HG03159 (cell line): Measurements from ENCODE around the gene TRRAP.

ENCODE experiments used
- ATAC-seq: cut with Tn5 transposase; IDR thresholded peaks from one replicate; pipeline ENCODE4 v1.9.1; 2021; ENCODE audit warnings: mild to moderate bottlenecking, moderate library complexity; ENCODE audit not compliant: unreplicated experiment

The TRRAP gene

DNA sequence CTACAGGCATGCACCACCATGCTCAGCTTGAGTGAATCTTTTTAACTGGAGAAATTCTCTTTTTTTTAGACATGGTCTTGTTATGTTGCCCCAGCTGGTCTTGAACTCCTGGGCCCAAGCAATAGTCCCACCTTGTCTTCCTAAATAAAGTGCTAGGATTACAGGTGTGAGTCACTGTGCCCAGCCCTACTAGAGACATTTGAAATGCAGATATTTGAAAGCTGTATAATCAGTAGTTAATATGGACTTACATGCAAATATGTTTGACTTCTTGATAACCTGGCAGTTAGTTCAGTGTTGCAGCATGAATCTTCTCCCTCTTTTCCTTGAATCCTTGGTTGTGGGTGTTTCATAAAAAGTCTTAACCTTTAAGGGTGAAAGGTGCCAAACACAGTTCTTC, 8.7 kb downstream of the TRRAP start:
- ATAC-seq = no peak

DNA sequence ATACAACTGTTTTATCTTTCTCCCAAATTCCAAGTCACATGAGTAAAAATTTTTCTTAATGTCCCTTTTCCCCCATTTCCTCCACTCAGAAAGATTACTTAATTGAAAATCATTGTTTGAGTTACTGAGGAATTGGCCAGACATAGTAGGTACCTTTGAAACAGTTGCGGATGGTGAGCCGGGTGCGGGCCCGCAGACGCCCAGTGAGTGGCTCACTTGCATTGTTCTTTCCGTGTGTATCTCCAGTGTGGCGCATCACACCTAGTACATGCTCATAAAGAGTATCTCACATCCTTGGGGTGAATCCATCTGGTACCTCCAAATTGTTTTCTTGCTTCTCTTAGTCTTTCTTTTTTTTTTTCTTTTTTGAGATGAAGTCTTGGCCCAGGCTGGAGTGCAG, 14.3 kb downstream of the TRRAP start:
- no peak for ATAC-seq

DNA sequence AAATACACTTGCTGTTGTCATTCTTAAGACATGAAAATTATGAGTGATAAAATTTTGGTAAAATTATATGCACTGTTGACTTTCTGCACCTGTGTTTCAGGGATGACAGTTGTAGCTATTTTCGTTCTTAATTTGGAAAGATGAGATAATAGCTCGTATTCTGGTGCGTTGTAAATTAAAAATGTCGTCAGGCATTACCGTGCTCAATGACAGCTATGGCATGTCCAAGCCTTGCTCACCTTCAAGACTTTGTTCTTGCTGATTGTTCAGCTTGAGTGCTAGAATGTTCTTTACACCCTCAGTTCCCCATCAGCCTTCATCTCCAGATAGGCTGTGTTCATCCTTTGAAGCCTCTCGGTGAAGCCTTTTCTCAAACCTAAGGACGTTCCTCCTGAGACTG, 21.5 kb downstream of the TRRAP start:
- no peak for ATAC-seq

DNA sequence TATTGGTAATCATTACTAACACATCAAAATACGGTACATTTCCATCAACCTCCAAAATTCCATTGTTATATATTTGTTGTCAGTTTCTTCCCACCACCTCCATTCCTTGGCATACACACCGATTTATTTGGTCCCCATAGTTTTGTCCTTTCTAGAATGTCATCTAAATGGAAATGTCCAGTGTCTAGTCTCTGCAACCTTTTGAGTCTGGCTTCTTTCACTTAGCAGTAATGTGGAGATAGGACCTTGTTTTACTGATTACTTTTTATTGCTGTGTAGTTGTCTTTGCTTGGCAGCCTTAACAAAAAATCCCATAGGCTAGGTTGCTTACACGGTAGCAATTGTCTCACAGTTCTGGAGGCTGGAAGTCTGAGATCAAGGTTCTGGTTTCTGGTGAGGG, 22.5 kb downstream of the TRRAP start:
- ATAC-seq = no peak

DNA sequence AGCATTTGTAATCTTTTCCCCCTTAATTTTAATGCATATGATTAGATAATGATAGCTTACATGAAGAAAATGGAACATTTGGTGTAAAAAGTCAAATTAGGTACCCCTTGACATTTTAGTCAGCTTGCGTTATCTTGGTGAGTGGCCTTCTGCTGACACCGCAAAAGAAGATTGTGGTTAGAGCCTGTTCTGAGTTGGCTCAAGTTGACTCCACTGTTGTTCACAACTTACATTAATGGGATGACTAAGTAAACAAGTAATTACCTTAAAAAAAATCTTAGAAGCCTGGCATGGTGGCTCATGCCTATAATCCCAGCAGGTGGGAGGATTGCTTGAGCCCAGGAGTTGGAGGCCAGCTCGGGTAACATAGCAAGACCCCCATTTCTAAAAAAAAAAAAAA, 24.2 kb downstream of the TRRAP start:
- no peak for ATAC-seq

DNA sequence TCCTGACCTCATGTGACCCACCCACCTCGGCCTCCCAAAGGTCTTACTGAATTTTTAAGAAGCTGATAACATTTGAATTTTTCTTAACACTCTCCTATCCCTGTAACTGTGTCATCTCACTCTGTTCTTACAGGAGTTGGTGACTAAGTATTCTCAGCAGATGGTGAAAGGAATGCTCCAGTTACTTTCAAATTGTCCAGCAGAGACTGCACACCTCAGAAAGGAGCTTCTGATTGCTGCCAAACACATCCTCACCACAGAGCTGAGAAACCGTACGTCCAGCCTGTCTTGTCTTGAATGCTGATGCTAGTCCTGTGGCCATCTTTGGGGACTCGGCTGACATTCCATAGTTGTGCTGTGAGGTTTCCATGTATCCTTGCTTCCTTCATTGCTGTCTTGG, 24.9 kb downstream of the TRRAP start:
- no peak for ATAC-seq

DNA sequence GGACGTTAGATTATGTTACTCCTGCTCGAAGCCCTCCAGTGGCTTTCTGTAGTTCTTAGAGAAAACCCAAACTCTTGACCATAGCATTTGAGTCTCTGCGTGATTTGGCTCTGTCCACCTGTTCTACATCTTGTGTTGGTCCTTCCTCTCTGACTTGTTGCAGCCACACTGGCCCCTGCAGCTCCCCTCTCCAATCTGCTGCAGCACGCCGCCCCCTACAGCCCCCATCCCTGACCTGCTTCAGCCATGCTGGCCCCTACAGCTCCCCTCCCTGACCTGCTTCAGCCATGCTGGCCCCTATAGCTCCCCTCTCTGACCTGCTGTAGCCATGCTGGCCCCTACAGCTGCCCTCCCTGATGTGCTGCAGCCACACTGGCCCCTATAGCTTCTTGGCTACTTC, 29.2 kb downstream of the TRRAP start:
- ATAC-seq = no peak

DNA sequence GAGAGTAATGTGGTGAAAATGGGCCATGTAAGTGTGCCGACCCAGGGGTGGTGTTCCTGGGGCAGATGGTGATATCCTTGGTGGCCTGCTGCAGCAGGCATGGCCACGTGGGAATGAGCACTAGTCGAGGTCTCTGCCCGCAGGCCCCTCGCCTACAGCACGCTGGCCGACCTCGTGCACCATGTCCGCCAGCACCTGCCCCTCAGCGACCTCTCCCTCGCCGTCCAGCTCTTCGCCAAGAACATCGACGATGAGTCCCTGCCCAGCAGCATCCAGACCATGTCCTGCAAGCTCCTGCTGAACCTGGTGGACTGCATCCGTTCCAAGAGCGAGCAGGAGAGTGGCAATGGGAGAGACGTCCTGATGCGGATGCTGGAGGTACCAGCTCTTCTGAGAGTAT, 30.3 kb downstream of the TRRAP start:
- ATAC-seq = no peak

DNA sequence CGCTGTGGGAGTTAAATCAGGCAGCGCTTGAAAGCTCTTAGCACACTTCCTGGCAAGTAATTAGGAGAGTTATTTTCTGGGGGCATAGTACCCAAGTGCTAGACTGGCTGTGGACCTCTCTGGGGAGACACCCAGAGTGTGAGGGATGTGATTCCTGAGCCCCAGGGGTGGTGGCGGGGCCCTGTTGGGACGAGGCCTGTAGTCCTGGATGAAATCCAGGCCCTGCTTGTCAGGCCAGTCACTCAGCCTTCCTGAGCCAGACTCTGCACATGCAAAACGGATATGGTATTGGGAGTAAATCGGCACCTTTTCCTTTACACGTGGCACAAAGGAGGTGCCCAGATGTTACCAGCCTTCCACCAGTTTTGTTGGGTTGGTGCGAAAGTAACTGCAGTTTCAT, 31.2 kb downstream of the TRRAP start:
- ATAC-seq = no peak

DNA sequence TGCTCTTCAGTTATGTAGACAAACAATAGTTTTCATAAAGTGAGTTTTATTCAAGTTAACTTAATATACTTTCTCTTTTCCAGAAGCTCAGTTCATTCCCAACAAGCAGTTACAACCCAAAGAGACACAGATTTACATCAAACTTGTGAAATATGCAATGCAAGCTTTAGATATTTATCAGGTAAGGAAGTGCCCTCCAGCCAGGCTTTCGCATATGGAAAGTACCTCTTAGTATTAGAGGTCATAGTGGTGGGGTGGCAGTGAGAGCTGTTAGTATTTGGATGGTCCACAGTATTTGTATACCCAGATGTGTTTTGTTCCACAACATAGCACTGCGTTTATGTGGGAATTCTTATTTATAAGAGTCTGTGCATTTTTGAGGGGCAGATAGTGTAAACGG, 32.1 kb downstream of the TRRAP start:
- no peak for ATAC-seq

DNA sequence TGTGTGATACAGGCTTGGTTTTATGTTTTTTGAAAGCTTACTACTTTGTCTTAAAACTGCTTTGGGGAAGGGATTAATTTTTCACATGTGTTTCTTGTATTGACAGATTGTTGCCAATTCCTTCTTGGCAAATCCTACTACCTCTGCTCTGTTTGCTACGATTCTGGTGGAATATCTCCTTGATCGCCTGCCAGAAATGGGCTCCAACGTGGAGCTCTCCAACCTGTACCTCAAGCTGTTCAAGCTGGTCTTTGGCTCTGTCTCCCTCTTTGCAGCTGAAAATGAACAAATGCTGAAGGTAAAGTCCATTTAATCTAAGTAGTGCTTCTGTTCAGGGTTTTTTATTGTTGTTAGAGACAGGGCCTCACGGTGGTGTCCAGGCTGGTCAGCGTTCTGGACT, 33.6 kb downstream of the TRRAP start:
- no peak for ATAC-seq

DNA sequence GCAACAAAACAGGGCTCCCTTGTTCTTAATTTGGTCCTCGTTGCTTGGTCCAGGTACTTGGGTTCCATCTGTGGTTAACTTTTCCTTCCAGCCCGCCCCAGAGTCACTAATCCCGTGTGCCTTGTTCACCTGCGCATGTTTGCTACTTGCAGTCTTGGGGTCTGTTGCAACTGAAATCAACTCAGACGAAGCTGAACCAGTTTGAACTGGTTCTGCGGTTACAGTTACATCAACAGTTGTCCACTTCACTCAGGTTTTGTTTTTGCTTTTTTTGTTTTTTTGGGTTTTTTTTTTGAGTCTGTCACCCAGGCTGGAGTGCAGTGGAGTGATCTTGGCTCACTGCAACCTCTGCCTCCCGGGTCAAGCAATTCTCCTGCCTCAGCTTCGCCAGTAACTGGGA, 34.7 kb downstream of the TRRAP start:
- no peak for ATAC-seq

DNA sequence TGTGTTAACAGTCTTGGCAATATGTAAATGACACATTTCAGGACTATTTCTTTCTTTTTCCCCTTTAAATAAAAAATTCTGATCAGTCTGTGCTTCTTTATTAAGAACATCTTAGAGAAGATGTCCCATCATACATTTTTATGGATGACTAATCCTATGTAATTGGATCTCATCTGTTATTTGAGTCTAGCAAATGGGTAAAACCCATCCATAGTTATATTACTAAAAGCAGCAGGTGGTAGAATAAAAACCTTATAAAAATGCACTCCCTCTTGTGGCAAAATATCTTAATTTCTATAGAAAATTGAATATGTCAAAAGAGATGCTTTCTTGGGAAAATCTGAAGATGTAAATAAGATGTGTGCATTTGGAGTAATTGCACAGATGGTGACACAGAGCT, 35.3 kb downstream of the TRRAP start:
- no peak for ATAC-seq

DNA sequence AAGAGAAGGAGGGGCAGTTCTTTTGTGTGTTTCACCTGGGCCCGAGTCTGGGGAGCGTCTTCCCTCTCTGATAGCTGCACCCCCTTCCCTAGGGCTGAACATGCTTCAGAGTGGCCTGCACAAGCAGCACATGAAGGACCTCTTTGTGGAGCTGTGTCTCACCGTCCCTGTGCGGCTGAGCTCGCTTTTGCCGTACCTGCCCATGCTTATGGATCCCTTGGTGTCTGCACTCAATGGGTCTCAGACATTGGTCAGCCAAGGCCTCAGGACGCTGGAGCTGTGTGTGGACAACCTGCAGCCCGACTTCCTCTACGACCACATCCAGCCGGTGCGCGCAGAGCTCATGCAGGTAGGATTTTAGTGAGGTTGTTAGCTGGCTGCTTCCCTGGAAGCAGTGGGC, 39.0 kb downstream of the TRRAP start:
- ATAC-seq = no peak

DNA sequence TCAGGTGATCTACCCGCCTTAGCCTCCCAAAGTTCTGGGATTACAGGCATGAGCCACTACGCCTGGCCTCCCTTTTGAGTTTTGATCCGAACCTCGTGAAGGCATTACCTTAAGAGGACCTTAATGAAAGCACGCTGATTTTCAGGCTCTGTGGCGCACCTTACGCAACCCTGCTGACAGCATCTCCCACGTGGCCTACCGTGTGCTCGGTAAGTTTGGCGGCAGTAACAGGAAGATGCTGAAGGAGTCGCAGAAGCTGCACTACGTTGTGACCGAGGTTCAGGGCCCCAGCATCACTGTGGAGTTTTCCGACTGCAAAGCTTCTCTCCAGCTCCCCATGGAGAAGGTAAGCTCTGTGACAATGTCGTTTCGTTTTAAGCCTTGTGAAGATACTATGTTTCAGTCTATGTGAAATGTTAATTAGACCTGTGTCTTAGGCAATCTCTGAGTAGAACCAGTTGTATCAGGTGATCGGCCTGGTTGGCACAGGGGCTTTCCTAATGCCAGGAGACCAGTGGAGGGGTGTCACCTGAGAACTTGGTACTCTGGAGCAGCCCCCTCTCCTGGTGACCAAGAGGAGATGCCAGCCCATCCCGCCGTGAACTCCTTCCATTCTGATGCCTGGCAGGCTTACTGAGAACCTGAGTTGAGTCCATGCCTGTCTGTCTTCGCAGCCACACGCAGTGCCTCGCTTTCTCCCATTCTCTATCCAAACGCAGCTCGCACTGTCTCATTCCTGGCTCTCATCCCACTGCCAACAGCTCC, 43.5 kb downstream of the TRRAP start:
- no peak for ATAC-seq

DNA sequence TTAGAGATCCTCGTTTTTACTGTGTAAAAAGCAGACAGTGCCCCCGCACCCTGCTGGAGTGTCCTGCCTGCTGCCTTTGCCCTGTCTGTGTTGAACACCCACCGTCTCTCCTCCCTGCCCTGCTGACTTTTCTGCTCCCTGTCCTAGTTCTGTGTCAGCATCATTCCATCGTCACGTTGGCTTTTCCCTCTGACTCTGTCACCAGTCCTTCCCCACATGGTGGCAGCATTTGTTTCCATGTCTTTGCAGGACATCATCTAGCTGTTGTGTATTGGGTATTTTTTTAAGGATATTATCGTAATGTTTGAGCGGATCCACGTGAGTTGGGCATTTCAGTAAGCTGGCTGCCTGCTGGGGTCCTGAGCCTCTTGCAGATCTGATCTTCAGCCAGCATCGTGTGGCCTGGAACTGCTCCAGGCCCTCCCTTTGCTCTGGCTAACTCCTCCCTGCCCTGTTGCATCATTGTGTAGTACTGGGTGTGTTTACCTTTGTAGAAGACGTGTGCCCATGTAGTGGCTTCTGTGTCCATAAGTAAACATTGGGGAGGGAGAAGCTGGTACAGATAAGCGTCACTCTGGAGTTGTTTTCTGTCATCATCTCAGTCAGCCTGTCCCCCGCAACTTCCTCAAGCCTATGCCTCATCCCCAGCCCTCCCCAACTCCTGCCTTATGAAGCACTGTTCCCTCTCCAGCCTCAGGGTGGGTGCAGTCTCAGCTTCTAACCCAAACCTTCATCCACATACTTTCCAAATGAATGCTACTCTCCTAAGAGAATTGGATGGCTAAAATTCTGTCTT, 44.3 kb downstream of the TRRAP start:
- no peak for ATAC-seq

DNA sequence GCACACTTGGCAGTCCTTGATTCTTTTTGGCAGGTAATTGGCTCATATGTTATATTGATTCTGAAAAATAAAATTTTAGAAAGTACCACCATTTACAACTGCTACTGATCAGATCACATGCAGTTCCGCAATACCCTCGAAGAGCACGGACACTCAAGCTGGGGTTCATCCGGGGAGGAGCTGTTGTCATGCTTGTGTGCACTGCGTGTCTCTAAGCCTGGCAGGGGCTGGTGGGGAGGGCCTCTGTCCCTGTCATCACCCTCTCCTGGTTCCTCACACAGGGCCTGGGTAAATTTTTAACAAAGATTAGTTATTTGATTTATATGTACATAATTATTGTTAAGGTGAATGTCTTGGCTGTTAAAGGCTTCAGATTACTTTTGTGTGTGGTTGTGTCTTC, 45.2 kb downstream of the TRRAP start:
- no peak for ATAC-seq

DNA sequence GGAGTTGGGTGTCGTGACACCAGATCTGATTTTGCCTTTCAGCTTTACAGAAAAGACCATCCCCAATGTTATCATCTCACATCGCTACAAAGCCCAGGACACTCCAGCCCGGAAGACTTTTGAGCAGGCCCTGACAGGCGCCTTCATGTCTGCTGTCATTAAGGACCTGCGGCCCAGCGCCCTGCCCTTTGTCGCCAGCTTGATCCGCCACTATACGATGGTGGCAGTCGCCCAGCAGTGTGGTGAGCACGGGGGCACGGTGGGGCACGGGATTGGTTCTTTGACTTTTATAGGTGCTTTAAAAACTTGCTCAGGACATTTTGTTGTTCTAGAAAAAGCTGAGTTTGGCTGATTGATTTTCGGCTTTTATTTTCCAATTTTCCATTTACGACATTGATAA, 48.8 kb downstream of the TRRAP start:
- ATAC-seq = no peak

DNA sequence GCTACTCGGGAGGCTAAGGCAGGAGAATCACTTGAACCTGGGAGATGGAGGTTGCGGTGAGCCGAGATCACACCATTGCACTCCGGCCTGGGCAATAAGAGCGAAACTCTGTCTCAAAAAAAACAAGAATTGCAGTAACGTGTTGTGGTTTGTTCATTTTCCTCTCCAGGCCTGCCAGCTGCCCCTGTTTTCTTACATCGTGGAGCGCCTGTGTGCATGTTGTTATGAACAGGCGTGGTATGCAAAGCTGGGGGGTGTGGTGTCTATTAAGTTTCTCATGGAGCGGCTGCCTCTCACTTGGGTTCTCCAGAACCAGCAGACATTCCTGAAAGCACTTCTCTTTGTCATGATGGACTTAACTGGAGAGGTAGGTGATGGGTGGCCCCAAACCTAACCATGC, 52.1 kb downstream of the TRRAP start:
- ATAC-seq = no peak

DNA sequence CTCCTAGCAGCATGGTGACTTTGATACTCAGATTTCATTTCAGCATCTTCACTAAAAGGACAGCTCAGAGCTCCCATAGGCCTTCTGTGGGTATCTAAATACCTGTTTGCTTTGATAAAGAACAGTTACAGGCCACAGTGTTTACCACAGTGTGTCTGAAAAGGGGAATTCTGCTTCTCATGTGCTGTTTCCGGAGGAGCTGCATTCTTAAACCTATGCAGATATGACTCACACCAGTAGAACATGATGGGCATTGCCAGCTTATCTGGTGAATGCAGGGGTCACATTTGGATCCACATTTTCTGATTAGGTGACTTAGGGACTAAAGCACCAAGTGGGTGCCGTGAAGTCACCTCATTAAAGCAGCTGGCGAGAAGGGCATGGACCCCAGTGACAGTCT, 52.6 kb downstream of the TRRAP start:
- ATAC-seq = no peak

DNA sequence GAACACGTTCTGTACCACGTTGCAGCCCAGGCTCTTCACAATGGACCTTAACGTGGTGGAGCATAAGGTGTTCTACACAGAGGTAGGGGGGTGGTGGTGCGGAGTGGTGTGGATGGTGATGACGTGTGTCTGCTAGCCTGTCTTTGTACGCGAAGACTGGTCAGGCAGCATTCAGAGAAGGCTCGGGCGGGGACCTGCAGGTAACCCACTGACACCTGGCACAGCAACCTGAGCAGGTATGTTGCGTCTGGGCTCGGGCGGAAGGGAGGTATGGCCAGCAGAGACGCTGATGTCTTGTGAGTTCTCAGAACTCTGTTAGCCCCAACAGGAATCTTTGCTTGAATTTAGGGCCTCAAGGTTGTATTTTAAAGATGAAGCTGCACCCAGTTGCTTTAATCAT, 55.0 kb downstream of the TRRAP start:
- no peak for ATAC-seq

DNA sequence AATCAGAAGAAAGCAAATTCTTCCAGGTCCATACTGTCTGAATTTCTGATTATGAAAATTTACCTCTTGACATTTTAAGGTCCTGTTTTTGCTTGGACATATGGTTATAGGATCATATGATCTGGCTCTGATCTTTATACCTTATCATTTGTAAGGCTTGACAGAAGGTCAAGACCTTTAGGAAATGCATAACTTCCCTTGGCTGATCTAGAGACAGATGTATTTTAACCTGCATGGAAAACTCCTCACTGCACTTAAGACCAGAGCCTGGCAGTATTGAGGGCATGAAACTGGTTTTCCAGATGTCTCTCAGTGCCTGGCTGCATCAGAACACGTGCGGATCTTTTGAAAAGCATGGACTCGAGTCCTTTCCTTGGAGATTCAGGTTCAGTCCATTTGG, 55.9 kb downstream of the TRRAP start:
- ATAC-seq = no peak

DNA sequence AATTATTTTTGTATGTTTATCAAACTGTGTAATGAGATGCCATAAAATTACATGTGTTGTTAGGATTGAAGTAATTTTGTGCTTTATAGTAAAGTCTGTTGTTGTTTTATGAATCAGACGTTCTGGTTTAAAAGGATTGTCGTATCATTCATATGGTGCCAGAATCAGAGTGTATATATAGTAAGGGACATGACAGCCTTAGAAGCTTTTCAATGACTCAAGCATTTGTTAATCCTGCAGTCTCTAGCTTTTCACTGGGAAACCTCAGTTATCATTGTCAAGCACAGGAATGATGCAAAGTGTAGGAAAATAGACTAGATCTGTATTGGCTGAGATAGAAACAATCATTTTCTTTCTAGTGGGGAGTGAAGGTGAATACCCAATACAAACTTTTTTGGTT, 57.5 kb downstream of the TRRAP start:
- no peak for ATAC-seq
